Immature natural killer cell (primary cell): ENCODE measurements around the gene UTP14C. TPM values are rescaled to one million over a fixed set of nuclear protein-coding genes. Genes with fewer than 3 reads are reported as not detected.
"Not testable (repeated sequence)": the region's sequence is repeated elsewhere in the genome, so short reads cannot be mapped to it uniquely, and the experiment has no call there.

Source experiments
- DNase-seq, 3 donors: peaks; one replicate each; pipeline ENCODE4 v3.0.0; 2022; ENCODE audit warnings: mixed read lengths in 1 of 3
- H3K27ac Mint-ChIP-seq, 6 donors: one replicate each; pipeline ENCODE4 v1.8.0; 2020; ENCODE audit warnings: mixed read lengths in 6 of 6, mild to moderate bottlenecking in 5 of 6, inconsistent platforms in 4 of 6, moderate library complexity in 3 of 6
- H3K27me3 Mint-ChIP-seq, 3 donors: one replicate each; pipeline ENCODE4 v1.8.0; 2020 to 2021; ENCODE audit warnings: low read depth in 3 of 3, mild to moderate bottlenecking in 3 of 3, mixed read lengths in 3 of 3, moderate library complexity in 3 of 3, inconsistent platforms in 1 of 3
- H3K36me3 Mint-ChIP-seq, 3 donors: one replicate each; pipeline ENCODE4 v1.8.0; 2020; ENCODE audit warnings: mixed read lengths in 3 of 3, inconsistent platforms in 2 of 3, mild to moderate bottlenecking in 2 of 3
- H3K4me1 Mint-ChIP-seq, 2 donors: one replicate each; pipeline ENCODE4 v1.8.0; 2020; ENCODE audit warnings: inconsistent platforms in 2 of 2, mild to moderate bottlenecking in 2 of 2, mixed read lengths in 2 of 2, moderate library complexity in 1 of 2
- H3K4me3 Mint-ChIP-seq, 5 donors: one replicate each; pipeline ENCODE4 v1.8.0; 2020; ENCODE audit warnings: mild to moderate bottlenecking in 5 of 5, mixed read lengths in 5 of 5, inconsistent platforms in 3 of 5, moderate library complexity in 3 of 5
- H3K9me3 Mint-ChIP-seq, 6 donors: one replicate each; pipeline ENCODE4 v1.8.0; 2020; ENCODE audit warnings: mild to moderate bottlenecking in 6 of 6, mixed read lengths in 6 of 6, inconsistent platforms in 4 of 6, moderate library complexity in 3 of 6
- polyA plus RNA-seq, 3 donors: library from polyadenylated mRNA; unstranded; fragments of 300-500 nt; fragmentation: Illumina TruSeq; gene quantifications; one replicate each; pipeline ENCODE4 v1.2.3, GENCODE V29; 2021

Gene UTP14C
- polyA plus RNA-seq, 3 donors from 2014 or later: 1.5 to 2.6 (median 2.3) TPM

GRCh38 chr13:52009946-52010345, 14.5 kb upstream of the UTP14C start:
- peaks cover 16 to 27% of the 10 kb centered on the region in 2 donors for H3K4me1 Mint-ChIP-seq
- no peak for DNase-seq
- H3K9me3 Mint-ChIP-seq: peaks cover 0 to 1% (median 0%) of the 10 kb centered on the region in 6 donors
- no peaks in the 10 kb centered on the region for H3K36me3 Mint-ChIP-seq
- H3K27me3 Mint-ChIP-seq: peaks cover 5 to 17% (median 10%) of the 10 kb centered on the region in 3 donors
- H3K4me3 Mint-ChIP-seq: peak overlapping the region; percentile 3 to 100 (median 18)
- no peak overlapping the region for H3K27ac Mint-ChIP-seq

DNA sequence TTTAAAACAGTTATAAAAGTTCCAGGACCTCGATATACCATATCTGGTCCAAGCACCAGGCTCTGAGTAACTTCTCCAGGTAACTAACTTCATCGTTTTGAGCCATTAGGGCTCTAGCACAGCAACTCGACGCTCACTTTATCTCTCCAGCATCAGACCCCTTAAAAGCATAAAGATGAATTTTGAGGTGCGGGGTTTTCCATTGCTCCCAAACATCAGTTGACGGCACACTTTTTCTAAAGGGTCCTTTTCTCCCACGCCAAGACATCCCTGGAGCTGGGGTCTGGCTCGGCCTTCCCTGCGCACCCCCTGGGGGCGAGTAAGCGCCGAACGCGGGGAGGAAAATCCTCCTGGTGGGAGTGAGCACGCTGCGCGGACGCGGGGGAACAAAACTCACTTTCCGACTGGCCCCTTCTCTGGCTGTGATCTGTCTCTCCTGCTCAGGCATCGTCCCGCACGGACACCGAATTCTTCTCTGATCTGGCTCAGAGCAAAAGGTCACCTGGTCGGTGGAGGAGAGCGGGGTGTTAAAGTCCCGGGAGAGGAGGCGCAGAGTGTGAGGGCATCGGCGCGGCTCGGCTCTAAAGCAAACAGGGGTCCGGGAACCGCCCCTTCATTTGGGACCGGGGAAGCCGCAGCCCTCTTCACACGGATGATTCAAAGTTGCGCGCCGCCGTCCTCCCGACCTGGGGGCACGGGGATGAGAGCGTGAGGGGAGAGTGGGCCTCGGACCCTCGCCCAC, 13.4 kb upstream of the UTP14C start, which contains the start of gene ATP7B:
ATP7B (minus strand) TSS at position 561 of the 742 bp plus-strand sequence; CDS start at position 448, 113 bp downstream.
- H3K9me3 Mint-ChIP-seq: peaks cover 0 to 1% (median 0%) of the 10 kb centered on the region in 6 donors
- peak within 1 kb of the TSS; percentile 89 to 97 (median 90) for H3K27ac Mint-ChIP-seq
- H3K4me1 Mint-ChIP-seq: peaks cover 18 to 35% of the 10 kb centered on the region in 2 donors
- peak within 1 kb of the TSS; percentile 97 to 100 (median 100) for H3K4me3 Mint-ChIP-seq
- H3K36me3 Mint-ChIP-seq: peaks cover 0 to 5% (median 0%) of the 10 kb centered on the region in 3 donors
- peak in 2 of 3 donors; percentile 5 to 10 for DNase-seq
- peaks cover 5 to 15% (median 6%) of the 10 kb centered on the region in 3 donors for H3K27me3 Mint-ChIP-seq

DNA sequence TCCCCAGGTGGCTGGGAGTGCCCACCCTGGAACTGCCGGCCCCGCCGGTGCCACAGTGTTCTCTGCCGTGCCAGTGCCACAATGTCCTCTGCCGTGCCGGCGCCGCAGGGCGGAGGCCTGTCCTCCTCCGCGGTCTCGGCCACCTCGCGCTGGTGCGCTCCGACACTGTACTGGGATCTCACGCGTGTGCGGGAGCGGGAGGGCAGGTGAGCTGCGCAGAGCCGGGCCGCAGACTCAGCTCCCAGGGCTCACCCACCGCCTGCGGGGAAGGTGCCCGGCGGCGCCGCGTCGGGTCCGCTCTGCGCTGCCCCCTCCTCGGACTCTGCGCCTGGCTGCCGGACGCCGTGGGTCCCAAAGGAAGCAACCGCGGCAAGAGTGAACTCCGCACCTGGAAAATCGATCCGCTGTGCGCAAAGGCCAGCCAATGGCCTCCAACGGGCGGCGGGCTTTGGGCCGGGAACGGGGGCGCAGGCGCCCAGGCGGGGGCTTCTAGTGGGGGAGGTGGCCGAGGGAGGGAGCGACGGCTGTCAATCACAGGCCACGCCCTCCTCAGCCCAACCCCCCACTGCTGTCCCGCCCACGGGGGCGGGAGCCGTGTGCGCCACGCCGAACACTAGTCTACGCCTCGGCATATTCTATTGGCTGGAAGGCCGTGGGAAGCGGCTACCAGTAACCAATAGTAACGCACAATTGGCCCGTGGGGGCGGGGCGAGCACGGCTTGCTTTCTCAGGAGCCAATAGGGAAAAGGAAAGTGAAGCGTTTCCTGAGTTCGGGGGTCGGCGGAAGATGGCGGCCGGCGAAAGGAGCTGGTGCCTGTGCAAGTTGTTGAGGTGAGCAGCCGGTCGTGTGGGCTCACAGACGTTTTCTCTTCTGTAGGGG, 12.6 kb upstream of the UTP14C start, which contains the start of gene ALG11:
ALG11 (plus strand) TSS at position 767 of the 880 bp plus-strand sequence; CDS start at position 788, 21 bp downstream.
- Mint-ChIP-seq H3K4me1 (peaks cover 20 to 37% of the 10 kb centered on the region in 2 donors), H3K36me3 (peaks cover 0 to 5% (median 0%) of the 10 kb centered on the region in 3 donors)

DNA sequence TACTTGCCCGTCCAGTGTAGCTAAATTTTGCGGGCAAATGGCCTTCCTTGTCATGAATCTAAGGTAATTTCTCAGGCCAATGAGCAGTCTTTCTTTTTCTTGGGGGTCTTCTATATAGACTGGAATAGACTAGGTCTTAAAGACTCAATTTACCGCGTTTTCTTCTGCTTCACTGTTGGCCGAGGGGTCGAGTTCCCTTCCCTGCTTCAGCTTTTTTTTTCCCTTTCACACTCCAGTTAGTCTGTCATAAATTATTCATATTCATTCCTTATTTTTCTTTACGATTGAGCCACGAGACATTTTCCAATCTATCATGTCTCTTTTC, 12.0 kb upstream of the UTP14C start:
- Mint-ChIP-seq H3K4me3 (peak overlapping the region; percentile 97 to 100 (median 100)), H3K27me3 (peaks cover 5 to 9% (median 5%) of the 10 kb centered on the region in 3 donors), H3K27ac (peak overlapping the region; percentile 89 to 97 (median 90)), H3K4me1 (peaks cover 23 to 39% of the 10 kb centered on the region in 2 donors), H3K36me3 (peaks cover 0 to 5% (median 0%) of the 10 kb centered on the region in 3 donors), H3K9me3 (no peaks in the 10 kb centered on the region)
- DNase-seq: no peak

More for the DNA sequence above, 12.6 kb upstream of the UTP14C start, which contains the start of gene ALG11:
- peak within 1 kb of the TSS; percentile 89 to 97 (median 90) for H3K27ac Mint-ChIP-seq
- H3K4me3 Mint-ChIP-seq: peak within 1 kb of the TSS; percentile 97 to 100 (median 100)
- H3K27me3 Mint-ChIP-seq: peaks cover 5 to 10% (median 6%) of the 10 kb centered on the region in 3 donors
- H3K9me3 Mint-ChIP-seq: peaks cover 0 to 1% (median 0%) of the 10 kb centered on the region in 6 donors
- DNase-seq: peak; percentile 99 to 100 (median 99)

DNA sequence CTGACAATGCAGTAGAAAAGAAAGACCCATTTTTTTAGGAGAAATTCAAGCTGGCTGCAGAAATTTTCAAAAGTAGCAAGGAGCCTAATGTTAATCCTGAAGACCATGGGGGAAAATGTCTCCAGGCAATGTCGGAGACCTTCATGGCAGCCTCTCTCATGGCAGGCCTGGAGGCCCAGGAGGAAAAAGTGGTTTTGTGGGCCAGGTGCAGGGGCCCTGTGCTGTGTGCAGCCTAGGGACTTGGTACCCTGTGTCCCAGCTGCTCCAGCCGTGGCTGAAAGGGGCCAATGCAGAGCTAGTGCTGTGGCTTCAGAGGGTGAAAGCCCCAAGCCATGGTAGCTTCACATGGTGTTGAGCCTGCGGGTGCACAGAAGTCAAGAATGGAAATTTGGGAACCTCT, 8.2 kb upstream of the UTP14C start:
- peaks cover under 1 to 5% (median 4%) of the 10 kb centered on the region in 3 donors for H3K27me3 Mint-ChIP-seq
- H3K36me3 Mint-ChIP-seq: peaks cover 10 to 25% (median 11%) of the 10 kb centered on the region in 3 donors
- no peak for DNase-seq
- H3K4me3 Mint-ChIP-seq: no peak overlapping the region
- no peak overlapping the region for H3K27ac Mint-ChIP-seq
- peaks cover 27 to 59% of the 10 kb centered on the region in 2 donors for H3K4me1 Mint-ChIP-seq
- no peaks in the 10 kb centered on the region for H3K9me3 Mint-ChIP-seq

DNA sequence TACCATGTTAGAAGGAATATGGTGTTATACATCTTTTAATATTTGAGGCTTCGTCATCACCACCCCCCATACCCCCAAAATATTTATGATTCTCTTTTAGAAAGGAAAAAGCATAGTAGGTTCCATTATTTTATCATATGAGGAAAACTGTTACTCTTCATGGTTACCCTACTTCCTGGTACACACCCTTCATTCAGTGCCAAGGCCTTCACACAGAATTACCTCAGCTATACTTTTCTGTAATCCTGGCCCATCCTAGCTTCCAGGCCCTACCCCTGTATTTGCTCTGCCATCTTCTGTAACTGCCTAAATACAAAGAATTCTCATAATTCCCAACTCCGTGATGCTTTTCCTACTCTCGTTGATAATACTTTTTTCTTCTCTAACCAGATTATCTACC, 4.3 kb upstream of the UTP14C start:
- Mint-ChIP-seq H3K36me3 (peaks cover 19 to 36% (median 21%) of the 10 kb centered on the region in 3 donors), H3K4me3 (no peak overlapping the region), H3K27ac (no peak overlapping the region), H3K4me1 (peaks cover 18 to 41% of the 10 kb centered on the region in 2 donors), H3K9me3 (no peaks in the 10 kb centered on the region), H3K27me3 (peaks cover 0 to 1% (median 0%) of the 10 kb centered on the region in 3 donors)
- DNase-seq: no peak

DNA sequence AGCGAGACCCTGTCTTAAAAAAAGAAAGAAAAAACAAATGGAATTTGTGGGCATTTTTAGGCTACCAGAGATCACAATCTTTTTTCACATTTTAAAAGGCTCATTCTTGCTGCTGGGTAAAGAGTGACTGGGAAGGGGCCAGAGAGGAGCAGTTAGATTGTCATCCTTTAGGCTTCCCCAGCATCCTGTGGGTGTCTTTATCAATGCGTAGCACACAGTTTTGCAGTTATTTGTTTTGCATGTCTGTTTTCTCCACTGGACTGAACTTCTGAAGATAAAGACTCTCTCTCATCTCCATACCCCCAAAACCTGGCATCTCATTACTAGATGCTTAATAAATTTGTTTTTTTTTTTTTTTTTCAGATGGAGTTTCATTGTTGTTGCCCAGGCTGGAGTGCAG, 2.1 kb upstream of the UTP14C start:
- H3K27me3 Mint-ChIP-seq: peaks cover 0 to 1% (median 0%) of the 10 kb centered on the region in 3 donors
- H3K27ac Mint-ChIP-seq: no peak overlapping the region
- peaks cover 30 to 51% of the 10 kb centered on the region in 2 donors for H3K4me1 Mint-ChIP-seq
- DNase-seq: no peak
- no peaks in the 10 kb centered on the region for H3K9me3 Mint-ChIP-seq
- no peak overlapping the region for H3K4me3 Mint-ChIP-seq
- peaks cover 38 to 47% (median 39%) of the 10 kb centered on the region in 3 donors for H3K36me3 Mint-ChIP-seq

DNA sequence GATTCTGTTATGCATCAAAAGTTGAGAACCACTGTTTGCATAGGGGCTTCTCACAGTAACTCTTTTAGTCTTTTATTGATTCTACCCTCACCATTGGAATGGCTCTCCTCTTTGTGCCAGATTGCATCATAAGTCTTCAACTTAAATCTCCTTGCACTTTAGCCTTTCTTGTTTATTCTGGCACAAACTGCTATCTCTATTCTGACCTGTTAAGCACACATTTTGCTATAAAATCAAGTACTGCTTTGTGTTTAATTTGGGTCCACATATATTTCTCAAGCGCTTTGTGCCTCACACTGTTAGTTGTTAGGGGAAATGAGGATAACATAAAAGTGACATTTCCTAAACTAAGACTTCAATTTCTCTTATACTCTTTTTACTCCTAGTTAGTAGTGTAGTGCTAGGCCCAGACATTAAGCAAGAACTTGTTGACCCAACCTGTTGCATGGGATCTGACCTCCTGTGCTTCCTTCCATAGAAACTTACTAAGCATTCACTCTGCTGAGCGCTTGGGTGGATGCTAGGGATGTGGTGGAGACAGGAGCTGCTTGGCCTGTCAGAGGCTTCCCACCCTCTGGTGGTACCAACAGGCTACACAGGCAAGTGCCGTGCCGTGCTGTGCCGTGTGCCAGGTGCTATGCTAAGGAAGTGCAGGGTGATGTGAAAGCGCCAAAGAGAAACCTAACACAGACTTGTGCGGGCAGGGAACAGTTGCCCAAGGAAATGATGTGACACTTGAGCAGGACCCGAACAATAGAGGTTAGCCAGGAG, 1.2 kb downstream of the UTP14C start:
- Mint-ChIP-seq H3K27ac (no peak overlapping the region), H3K27me3 (peaks cover 0 to 4% (median under 1%) of the 10 kb centered on the region in 3 donors), H3K9me3 (no peaks in the 10 kb centered on the region), H3K4me3 (no peak overlapping the region), H3K4me1 (peaks cover 23 to 48% of the 10 kb centered on the region in 2 donors), H3K36me3 (peaks cover 49 to 58% (median 50%) of the 10 kb centered on the region in 3 donors)
- no peak for DNase-seq

DNA sequence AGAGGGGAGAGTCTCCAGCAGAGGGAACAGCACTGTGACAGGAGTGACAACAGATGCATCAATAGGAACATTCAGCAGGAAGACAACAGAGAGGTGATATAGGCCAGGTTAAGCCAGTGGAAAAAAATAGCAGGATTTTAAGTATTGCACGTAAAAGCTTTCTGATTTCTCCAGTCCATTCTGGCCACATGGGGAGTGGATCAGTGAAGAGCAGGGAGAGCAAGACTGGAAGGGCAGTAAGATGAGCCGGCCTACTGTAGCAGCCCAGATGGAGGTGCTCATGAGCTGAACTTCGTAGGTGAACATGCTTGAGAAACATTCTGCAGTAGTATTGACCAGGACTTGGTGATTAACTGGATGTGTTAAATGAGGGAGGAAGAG, 1.7 kb downstream of the UTP14C start:
- Mint-ChIP-seq H3K36me3 (peaks cover 43 to 52% (median 44%) of the 10 kb centered on the region in 3 donors), H3K27ac (peak overlapping the region in 1 of 6 donors; percentile 45), H3K4me1 (peaks cover 20 to 42% of the 10 kb centered on the region in 2 donors), H3K4me3 (no peak overlapping the region), H3K9me3 (no peaks in the 10 kb centered on the region), H3K27me3 (peaks cover 0 to 4% (median 0%) of the 10 kb centered on the region in 3 donors)
- no peak for DNase-seq

GRCh38 chr13:52027832-52028231, 3.3 kb downstream of the UTP14C start:
- H3K36me3 Mint-ChIP-seq: peaks cover 41 to 52% (median 42%) of the 10 kb centered on the region in 3 donors
- H3K27ac Mint-ChIP-seq: no peak overlapping the region
- H3K27me3 Mint-ChIP-seq: peaks cover 0 to 4% (median 0%) of the 10 kb centered on the region in 3 donors
- peaks cover 19 to 39% of the 10 kb centered on the region in 2 donors for H3K4me1 Mint-ChIP-seq
- H3K9me3 Mint-ChIP-seq: no peaks in the 10 kb centered on the region
- no peak overlapping the region for H3K4me3 Mint-ChIP-seq
- no peak for DNase-seq

DNA sequence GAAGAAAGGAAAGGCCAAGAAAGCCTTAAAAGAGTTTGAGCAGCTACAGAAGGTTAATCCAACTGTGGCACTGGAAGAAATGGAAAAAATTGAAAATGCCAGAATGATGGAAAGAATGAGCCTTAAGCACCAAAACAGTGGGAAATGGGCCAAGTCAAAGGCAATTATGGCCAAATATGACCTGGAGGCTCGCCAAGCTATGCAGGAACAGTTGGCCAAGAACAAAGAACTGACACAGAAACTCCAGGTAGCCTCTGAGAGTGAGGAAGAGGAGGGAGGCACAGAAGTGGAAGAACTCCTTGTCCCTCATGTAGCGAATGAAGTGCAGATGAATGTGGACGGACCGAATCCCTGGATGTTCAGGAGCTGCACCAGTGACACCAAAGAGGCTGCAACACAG, 5.1 kb downstream of the UTP14C start:
- Mint-ChIP-seq H3K36me3 (peaks cover 37 to 48% (median 39%) of the 10 kb centered on the region in 3 donors), H3K4me3 (no peak overlapping the region), H3K4me1 (peaks cover 19 to 48% of the 10 kb centered on the region in 2 donors), H3K27me3 (peaks cover 0 to 4% (median 0%) of the 10 kb centered on the region in 3 donors), H3K9me3 (no peaks in the 10 kb centered on the region), H3K27ac (peak overlapping the region in 1 of 6 donors; percentile 40)
- no peak for DNase-seq

- H3K27ac Mint-ChIP-seq: peak overlapping the region in 1 of 6 donors; percentile 16
Observed at GRCh38 chr13:52030401-52030800, 5.9 kb downstream of the UTP14C start.

GRCh38 chr13:52033039-52033438, 8.5 kb downstream of the UTP14C start:
- Mint-ChIP-seq H3K27me3 (peaks cover 0 to 4% (median 0%) of the 10 kb centered on the region in 3 donors), H3K9me3 (no peaks in the 10 kb centered on the region), H3K36me3 (peaks cover 11 to 24% (median 20%) of the 10 kb centered on the region in 3 donors), H3K27ac (no peak overlapping the region), H3K4me1 (peaks cover 0 to 29% of the 10 kb centered on the region in 2 donors), H3K4me3 (no peak overlapping the region)
- DNase-seq: no peak

More at GRCh38 chr13:52030401-52030800, 5.9 kb downstream of the UTP14C start:
- not testable (repeated sequence) for H3K4me3 Mint-ChIP-seq, H3K9me3 Mint-ChIP-seq, H3K27me3 Mint-ChIP-seq, DNase-seq
- Mint-ChIP-seq H3K36me3 (peaks cover 31 to 39% (median 32%) of the 10 kb centered on the region in 3 donors), H3K4me1 (peaks cover 17 to 48% of the 10 kb centered on the region in 2 donors)
